CD4-positive, alpha-beta T cell treated with Interleukin-10 for 1 hour (primary cell): Measurements from ENCODE around the gene LTO1.
"Not testable (repeated sequence)": the region's sequence is repeated elsewhere in the genome, so short reads cannot be mapped to it uniquely, and the experiment has no call there.

Experiments
- DNase-seq: peaks from one replicate; pipeline ENCODE4 v3.0.0-alpha.2; 2020

The LTO1 gene

DNA sequence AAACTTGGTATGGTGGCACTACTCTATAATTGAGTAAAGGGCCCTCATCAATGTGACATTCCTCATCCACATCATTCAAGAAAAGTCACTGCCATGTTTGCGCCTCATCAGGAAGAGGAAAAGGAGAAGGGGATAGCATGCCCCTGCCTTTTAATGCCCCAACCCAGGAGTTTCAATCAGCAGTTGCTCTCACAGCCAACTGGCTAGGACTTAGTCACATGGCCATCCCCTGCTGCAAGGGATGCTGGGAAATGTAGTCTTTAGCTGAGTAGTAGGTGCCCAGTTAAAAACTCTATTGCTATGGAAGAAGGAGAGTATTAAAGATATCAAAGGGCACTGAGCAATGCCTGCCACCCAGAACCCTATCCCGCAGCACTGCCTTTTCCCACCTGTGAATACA lies 45.1 kb downstream of the LTO1 start:
- DNase-seq: no peak

GRCh38 chr11:69627551-69627950 lies 47.6 kb downstream of the LTO1 start:
- no peak for DNase-seq

DNA sequence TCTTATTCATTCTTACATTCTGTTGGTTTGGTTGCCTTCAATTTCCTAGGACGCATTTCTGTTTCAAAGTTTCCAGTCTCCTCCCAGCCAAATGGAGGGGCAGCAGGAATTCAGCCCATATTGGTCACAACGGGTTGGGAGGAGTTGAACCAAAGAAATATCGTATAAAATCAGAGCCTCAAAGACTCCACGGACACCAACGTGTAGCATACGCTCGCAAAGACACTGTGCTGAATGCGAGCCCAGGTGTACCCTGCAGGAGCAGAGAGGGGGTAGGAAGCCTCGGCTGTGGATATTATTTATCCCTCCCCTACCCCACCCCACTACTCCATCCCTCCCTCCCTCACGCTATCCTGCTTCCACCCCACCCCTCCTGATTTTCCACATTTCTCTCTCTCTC lies 49.7 kb downstream of the LTO1 start:
- no peak for DNase-seq

DNA sequence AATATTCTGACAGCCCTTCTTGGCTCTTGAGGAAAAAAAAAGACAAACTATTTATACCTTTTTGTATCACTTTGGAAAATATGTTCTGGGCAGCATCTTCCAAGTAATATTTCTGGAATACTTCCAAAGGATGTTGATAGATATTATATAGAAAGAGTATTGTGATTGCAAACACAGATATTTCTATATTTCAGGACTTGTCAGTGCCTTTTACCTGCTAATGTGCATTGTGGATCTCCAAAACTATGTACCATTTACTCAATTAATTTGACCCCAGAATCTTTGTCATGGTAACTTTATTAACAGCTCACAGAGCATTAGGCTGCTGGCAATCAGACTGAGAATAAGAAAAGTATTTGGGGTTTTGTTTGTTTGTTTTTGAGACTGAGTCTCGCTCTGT lies 50.9 kb downstream of the LTO1 start:
- no peak for DNase-seq

- DNase-seq: not testable (repeated sequence)
Measured at GRCh38 chr11:69622097-69622681, 53.0 kb downstream of the LTO1 start.

DNA sequence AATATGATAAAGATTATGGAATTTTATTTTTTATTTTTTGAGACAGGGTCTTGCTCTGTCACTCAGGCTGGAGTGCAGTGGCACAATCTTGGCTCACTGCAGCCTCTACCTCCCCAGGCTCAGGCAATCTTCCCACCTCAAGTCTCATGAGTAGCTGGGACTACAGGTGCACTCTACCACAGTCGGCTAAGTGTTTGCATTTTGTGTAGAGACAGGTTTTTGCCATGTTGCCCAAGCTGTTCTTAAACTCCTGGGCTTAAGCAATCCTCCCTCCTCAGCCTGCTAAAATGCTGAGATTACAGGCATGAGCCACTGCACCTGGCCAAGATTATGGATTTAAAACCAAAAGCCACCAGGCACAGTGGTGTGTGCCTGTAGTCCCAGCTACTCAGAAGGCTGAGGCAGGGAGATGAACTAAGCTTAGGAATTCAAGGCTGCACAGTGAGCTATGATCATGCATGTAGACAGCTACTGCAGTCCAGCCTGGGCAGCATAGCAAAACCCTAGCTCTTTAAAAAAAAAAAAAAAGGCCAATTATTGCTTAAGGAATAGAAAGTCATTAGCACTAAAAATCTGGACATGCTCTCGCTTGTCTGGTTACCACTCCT lies 54.4 kb downstream of the LTO1 start:
- no peak for DNase-seq

GRCh38 chr11:69618237-69618636 lies 56.9 kb downstream of the LTO1 start:
- no peak for DNase-seq

GRCh38 chr11:69617682-69618081 lies 57.5 kb downstream of the LTO1 start:
- DNase-seq: no peak

GRCh38 chr11:69617220-69617619 lies 57.9 kb downstream of the LTO1 start:
- no peak for DNase-seq
